SK-N-MC (cell line): ENCODE measurements around the gene SOX6.

ENCODE experiments used
- EZH2 ChIP-seq: fragments of 200-600 bp; sonication (generic); IDR thresholded peaks from one replicate; pipeline ENCODE4 v1.6.1; 2017; ENCODE audit warnings: antibody characterized with exemption
- FOXP2 ChIP-seq: optimal IDR thresholded peaks from 2 replicates; pipeline ENCODE3; 2011; ENCODE audit warnings: mild to moderate bottlenecking, moderate library complexity; ENCODE audit not compliant: insufficient read depth; ENCODE audit errors: extremely low read length, control extremely low read depth
- POLR2AphosphoS5 ChIP-seq: IDR thresholded peaks from 2 replicates; pipeline ENCODE4 v1.6.1; 2012; ENCODE audit warnings: mild to moderate bottlenecking, low read depth, low read length, borderline replicate concordance

- TF ChIP-seq POLR2AphosphoS5 (no peak), EZH2 (no peak), FOXP2 (no peak)
Observed at GRCh38 chr11:16262645-16262955, 93.7 kb downstream of the SOX6 start.
